Pancreas (tissue), 10 donors: Measurements from ENCODE around the gene NEGR1. TPM values are rescaled to one million over a fixed set of nuclear protein-coding genes. Genes with fewer than 3 reads are reported as not detected.

Experiments
- ATAC-seq, 4 donors: fragments of 200-7000 bp; cut with Tn5 transposase; one replicate each; pipeline versions ENCODE4 v1.8.0 to v1.9.1; 2020; ENCODE audit warnings: mild to moderate bottlenecking in 4 of 4, moderate library complexity in 4 of 4
- DNase-seq, 6 donors: peaks; one replicate each; pipeline ENCODE4 v3.0.0-alpha.2; 2020
- FAIRE-seq: peaks from 2 replicates; lab custom pipeline; 2012; peaks lifted over from hg19 to GRCh38; lab: Jason Lieb, UNC
- H3K27ac ChIP-seq, 4 donors: fragments of 200-600 bp; sonication (generic); 1 replicate in 3 of 4; 2 replicates in 1 of 4; pipeline versions ENCODE4 v1.5.0 to v1.8.0; 2020
- H3K27me3 ChIP-seq, 4 donors: fragments of 200-600 bp; one replicate each; pipeline ENCODE4 v1.8.0; 2021
- H3K36me3 ChIP-seq, 3 donors: fragments of 200-600 bp; sonication (generic) in 1 of 3; one replicate each; pipeline versions ENCODE4 v1.5.0 to v1.8.0; 2020 to 2021
- H3K4me1 ChIP-seq, 3 donors: fragments of 200-600 bp; one replicate each; pipeline ENCODE4 v1.8.0; 2021
- H3K4me3 ChIP-seq, 4 donors: fragments of 200-600 bp; sonication (generic) in 2 of 4; one replicate each; pipeline versions ENCODE4 v1.5.0 to v1.8.0; 2020 to 2021
- H3K9me3 ChIP-seq, 4 donors: fragments of 200-600 bp; one replicate each; pipeline ENCODE4 v1.8.0; 2021
- CTCF ChIP-seq, 4 donors: fragments of 200-600 bp; sonication (generic) in 3 of 4; IDR thresholded peaks; one replicate each; pipeline versions ENCODE4 v1.5.0 to v1.8.0; 2021; ENCODE audit warnings: antibody characterized with exemption in 4 of 4
- WGBS, 2 donors: extraction: QIAGEN DNeasy Blood & Tissue Kit; methylation state at CpG; one replicate each; pipeline ENCODE4 v1.1.7; 2013; 5-methylcytosine and 5-hydroxymethylcytosine counted together
- intact Hi-C, 3 donors: fragments of 100-400 bp; cut with DNase I; formaldehyde crosslinking; loops; one replicate each; pipeline versions ENCODE4 v1.11.1 to v1.14.2; 2022
- polyA plus RNA-seq, 2 donors: library from polyadenylated mRNA; stranded (reverse); fragments of 200-250 nt; gene quantifications; one replicate each; pipeline ENCODE4 v1.2.3, GENCODE V29; 2013
- total RNA-seq, 6 donors: library from RNA; stranded (reverse); fragmentation: NEBNext Ultra II Directional in 4 of 6; extraction: Animal tissue kit (Norgen Biotek cat#: 25700) in 4 of 6; gene quantifications; one replicate each; pipeline versions ENCODE4 v1.2.1 to v1.2.4, GENCODE V29; 2021 to 2023
- donor health status: healthy with polysubstance abuse.
- donor health status: DM: no; HTN: no; CAD: no; lungs with moderate emphysema.
- donor health status: DM: no; HTN: no; CAD: no.
- donor health status: control.
- donor health status: control.
- donor health status: Bipolar disorder and iron deficiency.
- donor health status: DM: yes; HTN: yes; CAD: no.
- donor health status: DM: no; HTN: no; CAD: no.
- donor health status: DM: no; HTN: no; CAD: no.
- donor health status: DM: yes; HTN: yes; CAD: no.

NEGR1 gene
- total and polyA plus RNA-seq, 8 donors: 1.2 to 9.3 (median 3.4) TPM

- intact Hi-C loops: no loop called here
- Histone ChIP-seq H3K4me3 (no peak overlapping the region), H3K36me3 (no peaks in the 10 kb centered on the region), H3K4me1 (no peaks in the 10 kb centered on the region), H3K27me3 (no peaks in the 10 kb centered on the region), H3K9me3 (no peaks in the 10 kb centered on the region), H3K27ac (no peak overlapping the region)
- no peak for TF ChIP-seq CTCF (IDR thresholded peaks at IDR 0.05)
- DNase-seq (no peak), FAIRE-seq (no peak), ATAC-seq (no peak)
- WGBS, 2 donors: 58 to 69% methylated on average over 4 of the region's 4 CpGs
These were observed 140.5 kb downstream of the NEGR1 start for GRCh38 chr1:72141875-72142274.

DNA sequence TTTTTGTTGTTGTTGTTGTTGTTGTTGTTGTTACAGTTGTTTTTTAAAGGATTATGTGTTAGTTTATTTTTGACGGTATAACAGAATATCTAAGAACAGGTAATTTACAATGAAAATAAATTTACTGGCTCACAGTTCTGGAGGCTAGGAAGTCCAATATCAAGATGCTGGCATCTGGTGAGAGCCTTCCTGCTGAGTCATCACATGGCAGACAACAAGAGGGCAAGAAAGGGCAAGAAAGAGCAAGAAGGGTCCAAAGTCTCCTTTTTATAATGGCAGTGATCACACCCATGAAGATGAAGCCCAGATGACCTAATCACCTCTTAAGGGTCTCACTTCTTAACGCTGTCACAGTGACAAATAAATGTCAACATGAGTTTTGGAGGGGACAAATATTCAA, 142.1 kb downstream of the NEGR1 start:
- Histone ChIP-seq H3K27ac (no peak overlapping the region), H3K4me1 (no peaks in the 10 kb centered on the region), H3K9me3 (no peaks in the 10 kb centered on the region), H3K36me3 (no peaks in the 10 kb centered on the region), H3K4me3 (no peak overlapping the region), H3K27me3 (no peaks in the 10 kb centered on the region)
- DNase-seq (no peak), FAIRE-seq (no peak), ATAC-seq (no peak)
- TF ChIP-seq CTCF (IDR thresholded peaks at IDR 0.05): no peak
- 62 to 65% methylated on average over 2 of the region's 2 CpGs for WGBS, 2 donors
- intact Hi-C loops: no loop called here

DNA sequence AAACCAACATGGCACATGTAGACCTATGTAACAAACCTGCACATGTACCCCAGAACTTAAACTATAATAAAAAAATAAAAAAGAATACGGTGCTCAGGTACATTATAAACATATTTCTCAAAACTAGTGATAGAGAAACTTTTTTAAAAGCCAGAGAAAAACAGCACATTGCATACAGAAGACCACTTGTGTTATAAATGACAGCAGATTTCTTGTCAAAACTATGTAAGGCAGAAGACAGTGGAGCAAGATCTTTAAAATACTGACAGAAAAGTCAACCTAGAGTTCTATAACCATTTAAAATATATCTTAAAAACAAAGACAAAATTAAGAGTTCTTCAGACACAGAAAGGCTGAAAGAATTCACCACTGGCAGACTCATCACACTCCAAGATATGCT, 144.7 kb downstream of the NEGR1 start:
- no peak for FAIRE-seq
- TF ChIP-seq CTCF (IDR thresholded peaks at IDR 0.05): no peak
- 57 to 76% methylated on average over 1 of the region's 1 CpG for WGBS, 2 donors
- H3K36me3 ChIP-seq: no peaks in the 10 kb centered on the region
- intact Hi-C loops: no loop called here
- H3K4me3 ChIP-seq: no peak overlapping the region
- H3K4me1 ChIP-seq: no peaks in the 10 kb centered on the region
- no peaks in the 10 kb centered on the region for H3K27me3 ChIP-seq
- no peaks in the 10 kb centered on the region for H3K9me3 ChIP-seq
- DNase-seq: no peak
- no peak overlapping the region for H3K27ac ChIP-seq
- ATAC-seq: no peak

- intact Hi-C loops: no loop called here
- ATAC-seq: no peak
- no peaks in the 10 kb centered on the region for H3K27me3 ChIP-seq
These were observed 152.5 kb downstream of the NEGR1 start for GRCh38 chr1:72129869-72130268.

More at GRCh38 chr1:72129869-72130268, 152.5 kb downstream of the NEGR1 start:
- H3K27ac ChIP-seq: no peak overlapping the region
- WGBS, 2 donors: 60 to 74% methylated on average over 2 of the region's 2 CpGs
- no peaks in the 10 kb centered on the region for H3K9me3 ChIP-seq
- H3K4me1 ChIP-seq: no peaks in the 10 kb centered on the region
- TF ChIP-seq CTCF (IDR thresholded peaks at IDR 0.05): no peak
- DNase-seq: no peak
- H3K4me3 ChIP-seq: no peak overlapping the region
- FAIRE-seq: no peak
- no peaks in the 10 kb centered on the region for H3K36me3 ChIP-seq
